A673 (cell line): ENCODE results near the gene ARMS2. TPM values are rescaled to one million over a fixed set of nuclear protein-coding genes. Genes with fewer than 3 reads are reported as not detected.

Experiments used
- BruUV-seq: library from RNA; stranded (reverse); fragments of 400-500 nt; replicated peaks from 2 replicates; lab custom pipeline; 2021; lab: Mats Ljungman, UMichigan
- CTCF ChIA-PET: fragments of 300-600 bp; sonication (Branson Sonifier 250); formaldehyde crosslinking; loops from one replicate; lab custom pipeline; 2022; ENCODE audit warnings: antibody characterized with exemption; lab: Charles Lee
- POLR2A ChIA-PET: fragments of 300-600 bp; sonication (Branson Sonifier 250); formaldehyde crosslinking; loops from one replicate; lab custom pipeline; 2022; ENCODE audit warnings: antibody characterized with exemption; ENCODE audit not compliant: low non-redundant PET; lab: Charles Lee
- DNase-seq: peaks from one replicate; pipeline ENCODE4 v3.0.0-alpha.2; 2015; ENCODE audit warnings: low spot score
- H3K27ac ChIP-seq: fragments of 200-600 bp; sonication (generic); 2 replicates; pipeline ENCODE4 v1.5.1; 2016; ENCODE audit warnings: mixed run types, low read depth, mild to moderate bottlenecking, mixed read lengths, antibody characterized with exemption, low read length; ENCODE audit not compliant: poor library complexity, severe bottlenecking
- H3K27me3 ChIP-seq: fragments of 200-600 bp; sonication (generic); replicated peaks from 2 replicates; pipeline ENCODE4 v1.6.1; 2017; ENCODE audit warnings: mixed run types, low read depth, mild to moderate bottlenecking, mixed read lengths, antibody characterized with exemption, low read length; ENCODE audit not compliant: insufficient read depth, poor library complexity
- H3K36me3 ChIP-seq: fragments of 200-600 bp; sonication (generic); 2 replicates; pipeline ENCODE4 v1.6.1; 2016; ENCODE audit warnings: mixed run types, mild to moderate bottlenecking, mixed read lengths, antibody characterized with exemption, low read length; ENCODE audit not compliant: insufficient read depth, poor library complexity, severe bottlenecking
- H3K4me1 ChIP-seq: fragments of 200-600 bp; sonication (generic); 2 replicates; pipeline ENCODE4 v1.6.1; 2017; ENCODE audit warnings: mixed run types, mild to moderate bottlenecking, mixed read lengths, antibody characterized with exemption, low read length; ENCODE audit not compliant: insufficient read depth, poor library complexity, severe bottlenecking
- H3K4me3 ChIP-seq: fragments of 200-600 bp; sonication (generic); 2 replicates; pipeline ENCODE4 v1.5.1; 2016; ENCODE audit warnings: low read depth, mixed run types, mild to moderate bottlenecking, mixed read lengths, low read length; ENCODE audit not compliant: poor library complexity, severe bottlenecking
- H3K9me3 ChIP-seq: fragments of 200-600 bp; sonication (generic); 2 replicates; pipeline ENCODE4 v1.6.1; 2016; ENCODE audit warnings: mixed run types, low read depth, mild to moderate bottlenecking, mixed read lengths, antibody characterized with exemption, low read length; ENCODE audit not compliant: poor library complexity, severe bottlenecking
- CTCF ChIP-seq: fragments of 300-800, 200-600 bp; sonication (generic); conservative IDR thresholded peaks from 2 replicates; pipeline ENCODE4 v1.5.1; 2017; ENCODE audit warnings: low read depth, mild to moderate bottlenecking, antibody characterized with exemption, low read length, moderate library complexity, mixed read lengths
- EZH2 ChIP-seq: fragments of 200-600 bp; sonication (generic); IDR thresholded peaks from 2 replicates; pipeline ENCODE4 v1.6.1; 2017; ENCODE audit warnings: borderline replicate concordance, low read depth, mild to moderate bottlenecking, mixed read lengths, antibody characterized with exemption, low read length; ENCODE audit not compliant: poor library complexity, severe bottlenecking
- intact Hi-C: fragments of 100-400 bp; cut with micrococcal nuclease; formaldehyde crosslinking; loops from one replicate; pipeline ENCODE4 v1.10.0; 2022; ENCODE audit not compliant: unreplicated experiment
- total RNA-seq: library from RNA; stranded (reverse); gene quantifications from 2 replicates; pipeline ENCODE4 v1.2.3, GENCODE V29; 2021

ARMS2 gene
- total RNA-seq, 1 experiment from 2014 or later, result not detected

GRCh38 chr10:122499012-122499411, 44.6 kb downstream of the ARMS2 start:
- Histone ChIP-seq H3K9me3 (no peaks in the 10 kb centered on the region), H3K27ac (no peak overlapping the region), H3K36me3 (no peaks in the 10 kb centered on the region), H3K27me3 (no peaks in the 10 kb centered on the region), H3K4me3 (no peak overlapping the region), H3K4me1 (peaks cover 9% of the 10 kb centered on the region)
- no peak for TF ChIP-seq EZH2
- no peak for TF ChIP-seq CTCF
- CTCF ChIA-PET, result no interaction called here
- no peak for DNase-seq
- intact Hi-C loops, result no loop called here
- BruUV-seq, result no TSS peak
- POLR2A ChIA-PET, result no interaction called here

- DNase-seq, result no peak
- TF ChIP-seq CTCF (no peak), EZH2 (no peak)
- POLR2A ChIA-PET, result no interaction called here
- no peaks in the 10 kb centered on the region for H3K9me3 ChIP-seq
- H3K27me3 ChIP-seq, result no peaks in the 10 kb centered on the region
- CTCF ChIA-PET, result no interaction called here
- intact Hi-C loops, result no loop called here
- peaks cover 9% of the 10 kb centered on the region for H3K4me1 ChIP-seq
- H3K27ac ChIP-seq, result no peak overlapping the region
- BruUV-seq, result no TSS peak
- H3K4me3 ChIP-seq, result no peak overlapping the region
- no peaks in the 10 kb centered on the region for H3K36me3 ChIP-seq
Measured at GRCh38 chr10:122499491-122499941, 45.1 kb downstream of the ARMS2 start.

GRCh38 chr10:122500194-122500593, 45.7 kb downstream of the ARMS2 start:
- H3K4me1 ChIP-seq, result peaks cover 2% of the 10 kb centered on the region

More at GRCh38 chr10:122500194-122500593, 45.7 kb downstream of the ARMS2 start:
- Histone ChIP-seq H3K27ac (no peak overlapping the region), H3K9me3 (no peaks in the 10 kb centered on the region), H3K27me3 (no peaks in the 10 kb centered on the region), H3K36me3 (no peaks in the 10 kb centered on the region), H3K4me3 (no peak overlapping the region)
- TF ChIP-seq EZH2 (no peak), CTCF (no peak)
- intact Hi-C loops, result no loop called here
- DNase-seq, result no peak
- BruUV-seq, result no TSS peak
- ChIA-PET POLR2A (no interaction called here), CTCF (no interaction called here)
